CD4-positive, alpha-beta T cell (primary cell): ENCODE results near the gene NCKAP5. TPM values are rescaled to one million over a fixed set of nuclear protein-coding genes. Genes with fewer than 3 reads are reported as not detected.

Experiments used
- ATAC-seq: fragments of 200-7000 bp; cut with Tn5 transposase; one replicate; pipeline ENCODE4 v1.10.0; 2022; ENCODE audit warnings: mild to moderate bottlenecking; ENCODE audit not compliant: poor library complexity
- CTCF ChIA-PET: fragments of 350-600 bp; sonication (Branson Sonifier 250); formaldehyde crosslinking; loops from one replicate; lab custom pipeline; 2021; ENCODE audit warnings: antibody characterized with exemption, inconsistent platforms; lab: Charles Lee
- POLR2A ChIA-PET: fragments of 350-600 bp; sonication (Branson Sonifier 250); formaldehyde crosslinking; loops from one replicate; lab custom pipeline; 2021; ENCODE audit warnings: antibody characterized with exemption, inconsistent platforms; lab: Charles Lee
- DNase-seq, 14 experiments: peaks; one replicate each; pipeline ENCODE4 v3.0.0-alpha.2; 2013 to 2020; ENCODE audit warnings: mixed read lengths in 2 of 14
- H3K27ac ChIP-seq, 2 donors: one replicate each; pipeline versions ENCODE4 v1.5.1 to v1.7.0; 2013; ENCODE audit warnings: low read length in 2 of 2, low read depth in 1 of 2, mild to moderate bottlenecking in 1 of 2
- H3K27me3 ChIP-seq, 2 experiments: 1 replicate in 1 of 2; 2 replicates in 1 of 2; pipeline versions ENCODE4 v1.6.1 to v1.7.0; 2013; ENCODE audit warnings: low read length in 2 of 2, control low read depth in 1 of 2, mild to moderate bottlenecking in 1 of 2, moderate library complexity in 1 of 2; ENCODE audit not compliant: insufficient read depth in 2 of 2, control insufficient read depth in 1 of 2
- H3K36me3 ChIP-seq: one replicate; pipeline ENCODE4 v1.6.1; 2013; ENCODE audit warnings: low read length, control low read depth; ENCODE audit not compliant: insufficient read depth
- H3K4me1 ChIP-seq: one replicate; pipeline ENCODE4 v1.6.1; 2013; ENCODE audit warnings: low read length, control low read depth; ENCODE audit not compliant: insufficient read depth
- H3K4me3 ChIP-seq: one replicate; pipeline ENCODE4 v1.5.1; 2013; ENCODE audit warnings: mild to moderate bottlenecking, low read length, moderate library complexity
- H3K9me3 ChIP-seq, 2 experiments: 1 replicate in 1 of 2; 2 replicates in 1 of 2; pipeline versions ENCODE4 v1.6.1 to v1.7.0; 2013; ENCODE audit warnings: low read length in 2 of 2, mild to moderate bottlenecking in 2 of 2, control low read depth in 1 of 2, moderate library complexity in 1 of 2; ENCODE audit not compliant: control insufficient read depth in 1 of 2, insufficient read depth in 1 of 2
- H3K27ac Mint-ChIP-seq: one replicate; pipeline ENCODE4 v1.8.0; 2020; ENCODE audit warnings: mixed read lengths
- H3K27me3 Mint-ChIP-seq: one replicate; pipeline ENCODE4 v1.8.0; 2021; ENCODE audit warnings: mixed read lengths
- H3K36me3 Mint-ChIP-seq: one replicate; pipeline ENCODE4 v1.8.0; 2021; ENCODE audit warnings: low read depth, mixed read lengths
- H3K4me1 Mint-ChIP-seq: one replicate; pipeline ENCODE4 v1.8.0; 2021; ENCODE audit warnings: low read depth, mixed read lengths
- H3K4me3 Mint-ChIP-seq: one replicate; pipeline ENCODE4 v1.8.0; 2020; ENCODE audit warnings: mild to moderate bottlenecking, mixed read lengths
- H3K9me3 Mint-ChIP-seq: one replicate; pipeline ENCODE4 v1.8.0; 2020; ENCODE audit warnings: mixed read lengths
- CTCF ChIP-seq: fragments of 200-600 bp; IDR thresholded peaks from one replicate; pipeline ENCODE4 v1.8.0; 2022; ENCODE audit warnings: antibody characterized with exemption, mild to moderate bottlenecking
- intact Hi-C, 2 experiments: fragments of 100-400 bp; cut with DNase I in 1 of 2; cut with micrococcal nuclease in 1 of 2; formaldehyde crosslinking; loops; one replicate each; pipeline versions ENCODE4 v1.15.1 to v1.9.0; 2023 to 2025; cut with DNase I, micrococcal nuclease
- total RNA-seq, 174 experiments: library from RNA in 2 of 174; stranded (reverse) in 2 of 174; gene quantifications; one replicate each; pipeline ENCODE4 v1.2.3 and lab custom pipeline; 2021 to 2026

The NCKAP5 gene
- total RNA-seq, 2 experiments from 2014 or later = not detected

- no peak overlapping the region for H3K27ac ChIP-seq
- H3K27me3 ChIP-seq = no peaks in the 10 kb centered on the region
- H3K36me3 ChIP-seq = no peaks in the 10 kb centered on the region
- H3K4me1 ChIP-seq = no peaks in the 10 kb centered on the region
- no peak overlapping the region for H3K4me3 Mint-ChIP-seq
- DNase-seq (no peak), ATAC-seq (no peak)
- H3K9me3 Mint-ChIP-seq = peaks cover 2% of the 10 kb centered on the region
- CTCF ChIA-PET = no interaction called here
- H3K9me3 ChIP-seq = no peaks in the 10 kb centered on the region
- no peak for TF ChIP-seq CTCF
- intact Hi-C loops = no loop called here
- H3K36me3 Mint-ChIP-seq = no peaks in the 10 kb centered on the region
- no peak overlapping the region for H3K27ac Mint-ChIP-seq
- H3K4me3 ChIP-seq = no peak overlapping the region
- POLR2A ChIA-PET = no interaction called here
- no peaks in the 10 kb centered on the region for H3K4me1 Mint-ChIP-seq
- no peaks in the 10 kb centered on the region for H3K27me3 Mint-ChIP-seq
These were observed 828.1 kb downstream of the NCKAP5 start for GRCh38 chr2:132740081-132740720.

GRCh38 chr2:132738223-132738622 lies 830.0 kb downstream of the NCKAP5 start:
- DNase-seq (no peak), ATAC-seq (no peak)
- POLR2A ChIA-PET = no interaction called here
- no peak overlapping the region for H3K4me3 ChIP-seq
- CTCF ChIA-PET = no interaction called here
- intact Hi-C loops = no loop called here
- no peak overlapping the region for H3K27ac ChIP-seq
- H3K27me3 Mint-ChIP-seq = no peaks in the 10 kb centered on the region
- H3K4me3 Mint-ChIP-seq = no peak overlapping the region
- H3K9me3 ChIP-seq = peaks cover 0 to 4% of the 10 kb centered on the region in 2 experiments
- H3K4me1 Mint-ChIP-seq = no peaks in the 10 kb centered on the region
- H3K27ac Mint-ChIP-seq = no peak overlapping the region
- no peak for TF ChIP-seq CTCF
- H3K27me3 ChIP-seq = no peaks in the 10 kb centered on the region
- H3K36me3 Mint-ChIP-seq = no peaks in the 10 kb centered on the region
- no peaks in the 10 kb centered on the region for H3K36me3 ChIP-seq
- H3K9me3 Mint-ChIP-seq = peaks cover 2% of the 10 kb centered on the region
- H3K4me1 ChIP-seq = no peaks in the 10 kb centered on the region

GRCh38 chr2:132736059-132736458 lies 832.2 kb downstream of the NCKAP5 start:
- Histone ChIP-seq H3K4me3 (no peak overlapping the region), H3K9me3 (peaks cover 0 to 9% of the 10 kb centered on the region in 2 experiments), H3K4me1 (no peaks in the 10 kb centered on the region), H3K27ac (no peak overlapping the region), H3K36me3 (no peaks in the 10 kb centered on the region), H3K27me3 (no peaks in the 10 kb centered on the region)
- Mint-ChIP-seq H3K27me3 (no peaks in the 10 kb centered on the region), H3K27ac (no peak overlapping the region), H3K4me1 (no peaks in the 10 kb centered on the region), H3K36me3 (no peaks in the 10 kb centered on the region), H3K9me3 (no peaks in the 10 kb centered on the region), H3K4me3 (no peak overlapping the region)
- TF ChIP-seq CTCF = no peak
- POLR2A ChIA-PET = no interaction called here
- ATAC-seq = no peak
- DNase-seq = no peak
- CTCF ChIA-PET = no interaction called here
- intact Hi-C loops = no loop called here
